GM23338 (cell line): Measurements from ENCODE around the gene GLI3. TPM values are rescaled to one million over a fixed set of nuclear protein-coding genes. Genes with fewer than 3 reads are reported as not detected.

ENCODE experiments used
- ATAC-seq: fragments of 200-7000 bp; cut with Tn5 transposase; 3 replicates; pipeline ENCODE4 v1.9.1; 2020
- DNase-seq: peaks from one replicate; pipeline ENCODE4 v3.0.0-alpha.2; 2015; ENCODE audit warnings: low spot score
- H2AFZ ChIP-seq: fragments of 200-600 bp; sonication (generic); 2 replicates; pipeline ENCODE4 v1.8.0; 2016; ENCODE audit warnings: antibody characterized with exemption, mild to moderate bottlenecking, moderate library complexity
- H3F3A ChIP-seq: fragments of 200-600 bp; sonication (generic); replicated peaks from 2 replicates; pipeline ENCODE4 v1.8.0; 2017; ENCODE audit warnings: antibody characterized with exemption, mixed run types, low read depth
- H3K27ac ChIP-seq: fragments of 200-600 bp; sonication (generic); 2 replicates; pipeline ENCODE4 v1.6.1; 2016; ENCODE audit warnings: low read depth
- H3K27me3 ChIP-seq: fragments of 200-600 bp; sonication (generic); 2 replicates; pipeline ENCODE4 v1.8.0; 2016; ENCODE audit warnings: mild to moderate bottlenecking, mixed run types, moderate library complexity; ENCODE audit not compliant: insufficient read depth
- H3K36me3 ChIP-seq: fragments of 200-600 bp; sonication (generic); 2 replicates; pipeline ENCODE4 v1.8.0; 2016; ENCODE audit warnings: mild to moderate bottlenecking; ENCODE audit not compliant: insufficient read depth
- H3K4me1 ChIP-seq: fragments of 200-600 bp; sonication (generic); 2 replicates; pipeline ENCODE4 v1.8.0; 2016; ENCODE audit warnings: mild to moderate bottlenecking, moderate library complexity; ENCODE audit not compliant: insufficient read depth
- H3K4me2 ChIP-seq: fragments of 200-600 bp; sonication (generic); 2 replicates; pipeline ENCODE4 v1.7.1; 2017; ENCODE audit warnings: mixed run types
- H3K4me3 ChIP-seq: fragments of 200-600 bp; sonication (generic); 2 replicates; pipeline ENCODE4 v1.6.1; 2016; ENCODE audit warnings: mixed run types
- H3K79me2 ChIP-seq: fragments of 200-600 bp; sonication (generic); replicated peaks from 2 replicates; pipeline ENCODE4 v1.8.0; 2017; ENCODE audit warnings: mild to moderate bottlenecking; ENCODE audit not compliant: insufficient read depth
- H3K9me2 ChIP-seq: fragments of 200-600 bp; sonication (generic); 2 replicates; pipeline ENCODE4 v1.8.0; 2017; ENCODE audit not compliant: insufficient read depth
- H4K20me1 ChIP-seq: fragments of 200-600 bp; sonication (generic); replicated peaks from 2 replicates; pipeline ENCODE4 v1.8.0; 2017; ENCODE audit warnings: mild to moderate bottlenecking; ENCODE audit not compliant: insufficient read depth
- H3K27ac Mint-ChIP-seq: 2 replicates; pipeline ENCODE4 v1.8.0; 2020; ENCODE audit warnings: inconsistent platforms, mild to moderate bottlenecking, moderate library complexity, mixed read lengths
- H3K27me3 Mint-ChIP-seq: 3 replicates; pipeline ENCODE4 v1.8.0; 2022; ENCODE audit warnings: low read depth, mild to moderate bottlenecking, moderate library complexity, mixed read lengths, inconsistent platforms; ENCODE audit not compliant: insufficient read depth, poor library complexity
- H3K36me3 Mint-ChIP-seq: 3 replicates; pipeline ENCODE4 v1.8.0; 2021; ENCODE audit warnings: low read depth, mild to moderate bottlenecking, inconsistent platforms, moderate library complexity, mixed read lengths
- H3K4me1 Mint-ChIP-seq: 3 replicates; pipeline ENCODE4 v1.8.0; 2020; ENCODE audit warnings: mild to moderate bottlenecking, inconsistent platforms, mixed read lengths
- H3K4me3 Mint-ChIP-seq: 3 replicates; pipeline ENCODE4 v1.8.0; 2021; ENCODE audit warnings: moderate library complexity, mild to moderate bottlenecking, inconsistent platforms, mixed read lengths
- H3K9me3 Mint-ChIP-seq: 3 replicates; pipeline ENCODE4 v1.8.0; 2020; ENCODE audit warnings: moderate library complexity, mild to moderate bottlenecking, inconsistent platforms, mixed read lengths
- CREB1 ChIP-seq: fragments of 250-450 bp; sonication (Bioruptor Pico); IDR thresholded peaks from 2 replicates; pipeline ENCODE4 v1.5.0; 2020; ENCODE audit warnings: low read depth, mild to moderate bottlenecking, moderate library complexity
- EZH2phosphoT487 ChIP-seq: fragments of 200-600 bp; sonication (generic); IDR thresholded peaks from one replicate; pipeline ENCODE4 v1.8.1; 2018; ENCODE audit warnings: antibody characterized with exemption; ENCODE audit not compliant: unreplicated experiment
- JUNB ChIP-seq: IDR thresholded peaks from one replicate; pipeline ENCODE4 v1.6.1; 2016; ENCODE audit warnings: antibody characterized with exemption; ENCODE audit not compliant: unreplicated experiment
- NANOG ChIP-seq: IDR thresholded peaks from 2 replicates; pipeline ENCODE4 v1.6.1; 2016; ENCODE audit warnings: antibody characterized with exemption, borderline replicate concordance
- STAT1 ChIP-seq: IDR thresholded peaks from one replicate; pipeline ENCODE4 v1.6.1; 2016; ENCODE audit warnings: antibody characterized with exemption; ENCODE audit not compliant: unreplicated experiment
- ZNF331 ChIP-seq: fragments of 250-450 bp; sonication (Bioruptor Pico); IDR thresholded peaks from 2 replicates; pipeline ENCODE4 v1.5.0; 2020; ENCODE audit warnings: low read depth, mild to moderate bottlenecking, moderate library complexity
- polyA plus RNA-seq: library from polyadenylated mRNA; unstranded; fragments of >200 nt; fragmentation: Nextera tagmentation; extraction: Ambion mirVana; gene quantifications from 2 replicates; pipeline ENCODE4 v1.2.1, GENCODE V29; 2016
- total RNA-seq: library from RNA; depleted of rRNA; stranded (reverse); fragments of >200 nt; shearing (Covaris generic); gene quantifications from 2 replicates; pipeline ENCODE4 v1.2.3, GENCODE V29; 2014
- TF ChIP-seq, protein P1 (sequence below): IDR thresholded peaks from one replicate; pipeline ENCODE4 v1.6.1; 2018; ENCODE audit warnings: antibody characterized with exemption; ENCODE audit not compliant: unreplicated experiment
- TF ChIP-seq, protein P2 (sequence below), 2 experiments: fragments of 200-600 bp in 1 of 2; sonication (generic) in 1 of 2; conservative IDR thresholded peaks; 2 replicates each; pipeline versions ENCODE4 v1.5.1 to v1.6.1; 2016 to 2017; ENCODE audit warnings: antibody characterized with exemption in 2 of 2, low read depth in 2 of 2, mild to moderate bottlenecking in 2 of 2, moderate library complexity in 1 of 2

The GLI3 gene
- total and polyA plus RNA-seq, 2 experiments from 2014 or later: 16.1 to 17.9 TPM

- TF ChIP-seq, protein P1, sequence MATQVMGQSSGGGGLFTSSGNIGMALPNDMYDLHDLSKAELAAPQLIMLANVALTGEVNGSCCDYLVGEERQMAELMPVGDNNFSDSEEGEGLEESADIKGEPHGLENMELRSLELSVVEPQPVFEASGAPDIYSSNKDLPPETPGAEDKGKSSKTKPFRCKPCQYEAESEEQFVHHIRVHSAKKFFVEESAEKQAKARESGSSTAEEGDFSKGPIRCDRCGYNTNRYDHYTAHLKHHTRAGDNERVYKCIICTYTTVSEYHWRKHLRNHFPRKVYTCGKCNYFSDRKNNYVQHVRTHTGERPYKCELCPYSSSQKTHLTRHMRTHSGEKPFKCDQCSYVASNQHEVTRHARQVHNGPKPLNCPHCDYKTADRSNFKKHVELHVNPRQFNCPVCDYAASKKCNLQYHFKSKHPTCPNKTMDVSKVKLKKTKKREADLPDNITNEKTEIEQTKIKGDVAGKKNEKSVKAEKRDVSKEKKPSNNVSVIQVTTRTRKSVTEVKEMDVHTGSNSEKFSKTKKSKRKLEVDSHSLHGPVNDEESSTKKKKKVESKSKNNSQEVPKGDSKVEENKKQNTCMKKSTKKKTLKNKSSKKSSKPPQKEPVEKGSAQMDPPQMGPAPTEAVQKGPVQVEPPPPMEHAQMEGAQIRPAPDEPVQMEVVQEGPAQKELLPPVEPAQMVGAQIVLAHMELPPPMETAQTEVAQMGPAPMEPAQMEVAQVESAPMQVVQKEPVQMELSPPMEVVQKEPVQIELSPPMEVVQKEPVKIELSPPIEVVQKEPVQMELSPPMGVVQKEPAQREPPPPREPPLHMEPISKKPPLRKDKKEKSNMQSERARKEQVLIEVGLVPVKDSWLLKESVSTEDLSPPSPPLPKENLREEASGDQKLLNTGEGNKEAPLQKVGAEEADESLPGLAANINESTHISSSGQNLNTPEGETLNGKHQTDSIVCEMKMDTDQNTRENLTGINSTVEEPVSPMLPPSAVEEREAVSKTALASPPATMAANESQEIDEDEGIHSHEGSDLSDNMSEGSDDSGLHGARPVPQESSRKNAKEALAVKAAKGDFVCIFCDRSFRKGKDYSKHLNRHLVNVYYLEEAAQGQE: no peak
- TF ChIP-seq ZNF331 (no peak), EZH2phosphoT487 (no peak), CREB1 (CRISPR knock-in tag) (no peak), JUNB (no peak), NANOG (no peak), STAT1 (no peak)
- TF ChIP-seq, protein P2, sequence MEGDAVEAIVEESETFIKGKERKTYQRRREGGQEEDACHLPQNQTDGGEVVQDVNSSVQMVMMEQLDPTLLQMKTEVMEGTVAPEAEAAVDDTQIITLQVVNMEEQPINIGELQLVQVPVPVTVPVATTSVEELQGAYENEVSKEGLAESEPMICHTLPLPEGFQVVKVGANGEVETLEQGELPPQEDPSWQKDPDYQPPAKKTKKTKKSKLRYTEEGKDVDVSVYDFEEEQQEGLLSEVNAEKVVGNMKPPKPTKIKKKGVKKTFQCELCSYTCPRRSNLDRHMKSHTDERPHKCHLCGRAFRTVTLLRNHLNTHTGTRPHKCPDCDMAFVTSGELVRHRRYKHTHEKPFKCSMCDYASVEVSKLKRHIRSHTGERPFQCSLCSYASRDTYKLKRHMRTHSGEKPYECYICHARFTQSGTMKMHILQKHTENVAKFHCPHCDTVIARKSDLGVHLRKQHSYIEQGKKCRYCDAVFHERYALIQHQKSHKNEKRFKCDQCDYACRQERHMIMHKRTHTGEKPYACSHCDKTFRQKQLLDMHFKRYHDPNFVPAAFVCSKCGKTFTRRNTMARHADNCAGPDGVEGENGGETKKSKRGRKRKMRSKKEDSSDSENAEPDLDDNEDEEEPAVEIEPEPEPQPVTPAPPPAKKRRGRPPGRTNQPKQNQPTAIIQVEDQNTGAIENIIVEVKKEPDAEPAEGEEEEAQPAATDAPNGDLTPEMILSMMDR (conservative IDR thresholded peaks at IDR 0.05; ENCODE audit: low read depth in 2 of 2): no peak
Measured at GRCh38 chr7:42274053-42274452, 37.0 kb upstream of the GLI3 start (continued).

DNA sequence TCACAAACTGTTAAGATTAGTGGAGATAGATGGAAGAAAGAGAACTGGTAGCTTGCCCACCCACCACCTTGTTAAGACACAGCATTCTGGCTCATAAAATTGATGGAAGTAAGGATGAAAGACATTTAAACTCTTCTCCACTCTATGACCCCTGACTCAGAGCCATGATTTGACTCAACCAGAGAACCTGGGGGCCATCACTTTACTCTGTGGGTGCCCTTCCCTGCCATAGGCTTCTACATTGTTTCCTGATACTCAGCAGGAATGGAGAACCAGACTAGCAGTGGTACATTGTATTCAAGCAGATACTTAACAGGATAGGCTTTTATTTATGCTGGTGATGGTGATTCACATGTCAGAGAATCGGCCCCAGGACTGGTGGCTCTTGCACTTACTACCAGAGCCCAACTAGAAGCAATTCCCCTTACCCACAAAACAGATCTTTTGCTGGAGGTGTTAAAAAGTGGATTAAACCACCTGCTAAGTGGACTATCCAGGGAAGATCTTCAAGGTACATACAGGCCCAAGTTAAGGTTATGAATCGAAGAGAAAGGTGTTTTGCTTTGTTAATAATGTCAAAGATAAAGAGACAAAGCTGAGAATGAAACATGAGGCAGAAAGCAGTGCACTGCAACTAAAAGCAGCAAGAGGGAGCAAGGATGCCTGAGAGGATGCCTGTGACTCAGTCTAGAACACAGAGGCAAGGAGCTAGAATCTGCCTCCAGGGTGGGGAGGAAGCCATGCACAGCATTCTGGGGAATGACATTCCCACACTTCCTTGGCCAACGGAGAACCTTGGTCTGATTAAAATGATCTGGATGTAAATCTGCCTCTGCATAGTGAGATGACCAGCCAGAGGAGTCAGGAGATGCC is 36.0 kb upstream of the GLI3 start:
- no peaks in the 10 kb centered on the region for H3K9me3 Mint-ChIP-seq
- ATAC-seq: peak; percentile 87
- H2AFZ ChIP-seq: peak overlapping the region; percentile 80
- no peaks in the 10 kb centered on the region for H3K27me3 Mint-ChIP-seq
- no peak for TF ChIP-seq STAT1
- TF ChIP-seq, protein P2 (conservative IDR thresholded peaks at IDR 0.05; ENCODE audit: low read depth in 2 of 2): peak; percentile 41 to 64
- no peaks in the 10 kb centered on the region for H4K20me1 ChIP-seq
- H3K36me3 Mint-ChIP-seq: no peaks in the 10 kb centered on the region
- no peak overlapping the region for H3K4me2 ChIP-seq
- no peaks in the 10 kb centered on the region for H3K27me3 ChIP-seq
- DNase-seq: peak; percentile 50
- no peak overlapping the region for H3K4me3 Mint-ChIP-seq
- H3K27ac Mint-ChIP-seq: no peak overlapping the region
- no peaks in the 10 kb centered on the region for H3K36me3 ChIP-seq
- H3K4me3 ChIP-seq: no peak overlapping the region
- no peaks in the 10 kb centered on the region; the same call in 1 of the 2 replicates for H3K9me2 ChIP-seq
- no peaks in the 10 kb centered on the region for H3K79me2 ChIP-seq
- no peaks in the 10 kb centered on the region; the same call in 1 of the 3 replicates for H3K4me1 Mint-ChIP-seq
- no peaks in the 10 kb centered on the region for H3K4me1 ChIP-seq
- no peak overlapping the region for H3K27ac ChIP-seq
- H3F3A ChIP-seq: no peaks in the 10 kb centered on the region
